NCI-H69 (cell line): ENCODE data around the gene ANP32B.
"Not testable (repeated sequence)": the region's sequence is repeated elsewhere in the genome, so short reads cannot be mapped to it uniquely, and the experiment has no call there.

Experiments used
- DNase-seq: peaks from one replicate; lab custom pipeline; 2025; lab: John Stamatoyannopoulos, UW

Gene ANP32B

DNA sequence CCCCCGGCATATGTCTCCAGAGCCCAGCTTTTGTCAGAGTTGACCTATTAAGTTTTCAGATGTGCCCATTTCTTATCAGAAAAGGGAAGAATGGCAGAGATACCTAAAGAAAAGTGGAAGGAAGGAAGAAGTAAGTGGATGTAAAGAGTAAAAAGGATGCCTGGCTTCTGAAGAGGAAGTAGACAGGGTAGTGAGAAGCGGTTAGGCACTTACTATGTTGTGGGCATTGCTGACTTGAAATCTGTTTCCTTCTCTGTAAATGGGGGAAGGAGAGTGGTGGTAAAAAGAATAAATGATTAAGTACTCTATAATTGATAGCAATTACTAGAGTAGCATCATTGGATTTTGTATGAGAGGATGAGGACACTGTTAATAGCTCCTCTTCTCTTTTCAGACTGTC is 9.9 kb downstream of the ANP32B start:
- no peak for DNase-seq

DNA sequence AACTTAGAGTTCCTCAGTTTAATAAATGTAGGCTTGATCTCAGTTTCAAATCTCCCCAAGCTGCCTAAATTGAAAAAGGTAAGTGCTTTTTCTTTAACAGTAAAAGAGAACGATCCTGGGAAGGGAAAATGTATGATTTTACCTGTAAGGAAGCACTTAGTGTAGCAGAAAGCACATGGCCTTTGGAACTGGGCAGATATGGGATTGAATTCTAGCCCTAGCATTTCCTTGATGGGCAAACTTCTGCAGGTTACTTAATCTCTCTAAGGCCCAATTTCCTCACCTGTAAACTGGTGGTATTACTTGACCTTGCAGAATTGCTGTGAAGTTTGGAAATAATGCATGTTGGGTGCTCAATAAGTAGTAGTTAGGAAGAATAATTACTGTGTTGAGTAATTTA is 11.6 kb downstream of the ANP32B start:
- DNase-seq, result no peak

DNA sequence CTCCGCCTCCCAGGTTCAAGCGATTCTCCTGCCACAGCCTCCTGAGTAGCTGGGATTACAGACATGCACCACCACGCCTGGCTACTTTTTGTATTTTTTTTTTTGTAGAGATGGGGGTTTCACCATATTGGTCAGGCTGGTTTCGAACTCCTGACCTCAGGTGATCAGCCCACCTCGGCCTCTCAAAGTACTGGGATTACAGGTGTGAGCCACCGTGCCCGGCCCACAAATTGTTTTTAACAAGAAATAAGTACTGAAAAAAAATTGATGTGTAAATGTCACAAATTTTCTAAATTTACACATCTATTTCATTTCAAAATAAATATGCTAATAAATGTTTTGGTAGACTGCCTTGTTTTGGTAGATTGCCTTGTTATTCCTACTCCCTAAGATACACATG is 13.5 kb downstream of the ANP32B start:
- DNase-seq, result not testable (repeated sequence)

DNA sequence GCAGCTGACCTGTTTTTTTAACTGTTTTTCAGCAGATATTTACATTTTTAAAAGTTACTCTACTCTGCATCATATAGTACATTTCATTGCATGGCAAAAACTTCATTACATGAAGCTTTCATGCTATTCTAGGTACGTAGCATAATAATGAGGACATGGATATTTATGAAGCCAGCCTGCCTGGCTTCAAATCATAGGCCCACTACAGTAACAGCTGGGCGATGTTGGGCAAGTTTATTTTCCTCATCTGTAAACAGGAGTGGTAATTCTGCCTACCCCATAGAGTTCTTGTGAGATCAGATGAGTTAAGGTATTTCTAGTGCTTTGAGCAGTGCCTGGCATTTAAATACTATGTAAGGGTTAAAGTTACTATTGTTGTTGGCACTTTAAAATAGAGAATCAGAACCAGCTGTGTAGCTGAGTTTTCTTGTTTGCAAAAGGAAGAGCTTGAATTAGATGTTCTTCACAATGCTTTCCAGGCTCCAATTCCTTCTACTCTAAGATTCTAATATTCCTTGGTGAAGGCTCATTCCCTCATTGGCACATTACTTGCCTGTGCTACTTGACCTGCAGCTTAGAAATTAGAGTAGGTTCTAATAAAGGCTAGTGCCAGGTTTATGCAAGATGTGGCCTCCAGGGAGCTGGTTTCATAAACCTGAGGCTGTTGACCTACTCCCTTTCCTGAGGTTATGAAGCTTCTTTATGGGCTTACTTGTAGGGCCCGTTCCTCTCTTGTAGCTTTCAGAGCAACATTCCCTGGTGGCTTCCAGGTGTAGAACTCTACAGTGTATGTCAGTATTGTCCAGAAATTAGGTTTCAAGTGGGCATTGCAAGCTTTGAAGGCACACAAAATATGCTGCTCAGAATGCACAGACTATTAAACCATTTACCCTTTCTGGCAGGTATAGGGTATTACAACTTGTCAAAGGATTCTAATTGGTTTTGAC is 14.5 kb downstream of the ANP32B start:
- no peak for DNase-seq

DNA sequence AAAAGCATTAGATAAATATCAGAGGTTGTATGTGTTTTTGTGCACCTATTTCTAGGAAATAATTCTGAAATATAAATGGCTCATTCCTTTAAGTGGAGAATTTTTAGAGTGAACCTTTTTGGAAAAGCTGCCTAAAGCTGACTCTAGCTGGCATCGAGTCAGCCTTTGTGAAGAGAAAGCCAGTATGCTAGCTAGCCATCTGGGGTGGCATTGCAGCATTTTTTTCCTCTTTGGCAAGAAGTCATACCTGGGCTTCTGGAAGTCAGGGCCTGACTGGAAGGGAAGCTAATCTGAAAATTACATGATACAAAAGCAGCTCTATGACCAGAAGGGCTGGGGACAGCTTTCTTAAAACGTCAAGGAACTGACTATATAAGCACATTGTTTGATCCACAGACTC is 19.7 kb downstream of the ANP32B start:
- no peak for DNase-seq

DNA sequence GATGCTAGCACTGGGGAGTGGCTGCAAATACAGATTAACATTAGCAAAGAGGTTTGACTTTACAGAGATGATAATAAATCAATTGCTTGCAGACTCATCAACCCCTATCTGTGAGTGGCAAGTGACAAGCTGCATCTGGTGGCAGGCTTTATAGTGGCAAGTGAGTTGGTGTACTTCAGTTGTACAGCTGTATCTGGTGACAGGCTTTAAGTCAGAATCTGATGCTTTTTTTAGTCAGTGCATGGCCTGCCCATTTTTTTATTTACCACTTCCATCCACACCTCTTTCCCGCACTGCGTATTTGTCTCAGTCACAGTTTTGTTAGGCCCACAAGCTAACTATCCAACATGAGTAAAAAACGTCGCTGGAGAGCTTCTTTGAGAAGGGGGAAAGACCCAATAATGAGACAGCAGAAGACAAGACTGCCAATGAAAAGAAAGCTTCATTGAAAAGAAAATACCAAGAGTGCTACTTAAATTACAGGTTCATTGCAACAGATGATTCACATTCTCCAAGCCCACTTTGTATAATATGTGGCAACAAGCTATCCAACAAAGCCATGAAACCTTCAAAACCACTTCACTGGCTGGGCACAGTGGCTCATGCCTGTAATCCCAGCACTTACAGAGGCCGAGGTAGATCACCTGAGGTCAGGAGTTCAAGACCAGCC is 23.1 kb downstream of the ANP32B start:
- DNase-seq, result no peak

DNA sequence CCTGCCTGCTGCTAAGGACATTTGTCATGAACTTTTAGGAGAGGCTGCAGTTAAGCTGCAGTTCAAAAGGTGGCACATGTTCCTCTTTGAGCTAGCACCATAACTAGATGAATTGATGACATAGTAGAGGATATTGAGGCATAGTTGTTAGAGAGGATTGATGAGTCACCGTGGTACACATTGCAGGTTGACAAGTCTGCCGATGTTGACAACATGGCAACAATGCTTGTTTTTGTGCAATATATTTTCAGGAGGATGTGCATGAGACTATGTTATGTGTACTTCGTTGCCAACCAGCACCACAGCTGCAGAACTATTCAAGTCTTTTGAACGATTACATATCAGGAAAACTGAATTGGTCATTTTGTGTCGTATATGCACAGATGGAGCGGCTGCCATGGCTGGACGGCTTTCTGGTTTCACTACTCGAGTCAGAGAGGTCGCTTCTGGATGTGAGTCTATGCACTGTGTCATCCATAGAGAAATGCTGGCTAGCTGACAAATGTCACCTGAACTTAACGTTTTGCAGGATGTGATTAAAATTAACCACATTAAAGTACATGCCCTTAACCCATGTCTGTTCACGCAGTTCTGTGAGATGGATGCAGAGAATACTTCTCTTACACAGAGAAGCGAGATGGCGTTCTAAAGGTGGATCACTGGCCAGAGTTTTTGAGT is 24.2 kb downstream of the ANP32B start:
- no peak for DNase-seq

DNA sequence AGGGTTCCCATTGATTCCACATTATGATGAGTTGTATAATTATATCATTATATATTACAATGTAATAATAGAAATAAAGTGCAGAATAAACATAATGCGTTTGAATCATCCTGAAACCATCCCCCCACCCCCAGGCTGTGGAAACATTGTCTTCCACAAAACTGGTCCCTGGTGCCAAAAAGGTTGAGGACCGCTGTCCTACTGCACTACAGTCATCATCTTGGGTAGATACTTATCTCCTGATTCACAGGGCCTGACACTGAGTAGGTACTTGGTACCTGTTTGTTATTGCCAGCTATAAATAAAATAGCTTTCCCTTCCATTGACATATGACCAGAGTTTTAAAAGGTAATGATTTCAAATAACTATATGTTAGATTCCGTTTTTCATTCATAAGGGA is 25.6 kb downstream of the ANP32B start:
- no peak for DNase-seq

DNA sequence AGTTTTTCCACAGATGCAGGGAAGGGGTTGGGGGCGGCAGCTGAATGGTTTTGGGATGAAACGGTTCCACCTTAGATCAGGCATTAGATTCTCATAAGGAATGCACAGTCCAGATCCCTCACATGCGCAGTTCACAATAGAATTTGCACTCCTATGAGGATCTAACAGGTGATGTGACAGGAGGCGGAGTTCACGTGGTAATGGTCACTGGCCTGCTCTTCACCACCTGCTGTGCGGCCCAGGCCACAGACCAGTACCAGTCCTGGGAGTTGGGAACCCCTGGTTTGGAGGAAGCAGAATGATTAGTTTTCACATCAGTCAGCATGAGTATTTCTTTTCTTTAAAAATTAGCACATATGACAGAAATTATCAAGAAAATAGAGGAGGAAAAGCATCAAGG is 26.3 kb downstream of the ANP32B start:
- no peak for DNase-seq

DNA sequence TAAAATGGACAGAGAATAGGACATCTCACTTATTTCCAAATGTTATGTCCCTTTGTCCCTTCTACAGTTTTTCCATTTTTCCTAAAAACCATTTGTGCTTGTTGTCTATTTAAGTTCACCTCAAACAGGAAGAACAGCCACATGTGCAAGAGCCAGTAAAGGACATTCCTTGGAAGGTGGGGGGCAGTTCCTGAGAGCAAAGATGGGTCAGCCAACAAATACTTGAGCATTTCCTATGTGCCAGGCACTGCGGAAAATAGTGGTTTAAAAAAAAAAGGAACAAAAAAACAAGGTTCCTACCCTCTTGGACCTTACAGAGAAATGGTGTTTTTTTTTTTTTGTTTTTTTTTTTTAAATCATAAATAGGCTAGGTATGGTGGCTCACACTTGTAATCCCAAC is 26.8 kb downstream of the ANP32B start:
- DNase-seq, result no peak

DNA sequence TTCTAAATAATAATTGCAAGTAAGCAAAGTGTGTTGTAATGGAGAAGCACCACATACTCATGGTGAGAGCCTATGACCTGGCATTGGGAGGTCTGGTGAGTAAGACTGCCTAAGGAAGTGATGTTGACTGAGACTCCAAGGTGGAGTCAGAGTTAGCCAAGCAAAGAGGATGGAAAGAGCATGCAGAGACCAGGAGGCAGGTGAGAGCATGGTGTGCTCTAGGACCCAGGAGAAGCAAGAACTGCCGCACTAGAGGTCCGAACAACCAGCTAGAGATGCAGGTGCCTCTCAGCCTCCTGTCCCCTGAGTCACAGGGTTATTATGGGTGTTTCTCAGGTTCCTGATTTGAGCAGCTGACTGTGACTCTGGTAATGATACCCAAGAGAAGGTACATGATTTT is 27.3 kb downstream of the ANP32B start:
- peak; percentile 35 for DNase-seq

DNA sequence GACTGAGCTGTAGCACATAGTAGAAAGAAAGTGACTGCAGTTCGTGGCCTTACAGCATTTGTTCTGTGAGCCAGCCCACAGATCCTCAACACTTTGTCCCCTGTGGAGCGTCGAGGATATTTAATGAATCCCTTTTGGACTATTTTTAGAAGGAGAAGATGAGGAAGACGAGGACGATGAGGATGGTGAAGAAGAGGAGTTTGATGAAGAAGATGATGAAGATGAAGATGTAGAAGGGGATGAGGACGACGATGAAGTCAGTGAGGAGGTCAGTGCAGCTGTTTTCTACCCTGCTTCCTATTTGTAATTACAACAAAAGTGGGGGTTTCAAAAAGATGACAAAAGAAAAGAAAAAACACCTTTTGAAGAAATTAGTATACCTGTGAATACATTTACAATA is 28.0 kb downstream of the ANP32B start:
- no peak for DNase-seq

DNA sequence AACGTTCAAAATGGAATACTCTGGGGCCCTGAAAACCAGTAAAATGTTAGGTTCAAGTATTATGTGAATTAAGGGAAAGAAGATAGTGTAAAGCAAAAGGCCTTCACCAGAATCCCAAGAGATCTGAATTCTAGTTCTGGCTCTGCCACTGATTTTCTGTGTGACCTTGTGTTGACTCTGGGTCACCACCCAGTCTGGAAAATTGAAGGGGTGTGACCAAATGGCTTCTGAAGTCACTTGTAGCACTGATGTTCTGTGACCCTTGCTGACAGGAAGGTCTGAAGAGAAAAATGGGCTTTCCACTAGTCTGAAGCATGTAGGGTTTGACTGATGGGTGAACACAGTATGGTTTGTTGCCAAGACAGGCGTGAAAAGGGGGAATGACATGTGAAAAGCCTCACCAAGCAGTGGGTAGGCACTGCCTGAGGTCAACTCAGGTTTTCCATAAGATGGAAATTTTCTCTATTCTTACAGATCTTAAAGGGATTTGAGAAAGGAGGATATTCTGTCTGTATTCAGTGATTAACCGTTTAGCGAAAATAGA is 33.1 kb downstream of the ANP32B start:
- no peak for DNase-seq

DNA sequence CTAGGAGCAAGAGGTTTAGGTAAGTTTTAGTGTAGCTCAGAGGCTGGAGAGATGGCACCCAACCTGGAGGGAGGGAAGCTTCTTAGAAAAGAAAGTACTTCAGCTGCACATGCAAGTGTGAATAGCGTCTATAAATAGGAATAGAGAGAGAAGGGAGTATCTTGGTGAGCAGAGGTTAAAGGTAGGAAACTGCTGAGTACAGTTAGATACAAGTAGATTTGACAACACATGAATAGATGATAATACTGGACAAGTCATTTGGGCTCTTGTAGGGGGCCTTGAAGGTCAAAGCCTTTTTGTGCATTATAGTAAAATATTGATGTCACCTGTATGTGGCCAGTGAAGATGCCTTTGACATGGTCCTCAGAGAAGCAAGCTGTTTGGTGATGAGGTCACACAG is 34.2 kb downstream of the ANP32B start:
- no peak for DNase-seq

DNA sequence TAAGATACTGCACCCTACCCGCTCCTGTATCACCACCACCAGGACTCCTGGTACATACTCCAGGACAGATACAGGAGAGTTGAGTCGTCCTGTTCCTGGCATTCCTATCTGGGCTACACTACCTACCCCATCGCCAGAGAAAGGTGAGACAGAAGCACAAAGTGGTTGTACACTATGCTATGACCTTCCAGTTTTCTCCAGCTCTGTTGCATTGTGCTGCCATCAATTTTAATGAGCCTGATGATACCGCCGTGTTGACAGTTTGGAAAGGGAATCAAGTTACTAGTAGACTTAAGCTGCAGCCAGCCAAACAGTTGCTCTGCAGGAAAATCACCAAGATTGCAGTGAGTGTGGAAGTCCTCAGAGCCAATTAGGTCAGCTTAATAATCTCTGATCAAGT is 35.2 kb downstream of the ANP32B start:
- peak; percentile 18 for DNase-seq

DNA sequence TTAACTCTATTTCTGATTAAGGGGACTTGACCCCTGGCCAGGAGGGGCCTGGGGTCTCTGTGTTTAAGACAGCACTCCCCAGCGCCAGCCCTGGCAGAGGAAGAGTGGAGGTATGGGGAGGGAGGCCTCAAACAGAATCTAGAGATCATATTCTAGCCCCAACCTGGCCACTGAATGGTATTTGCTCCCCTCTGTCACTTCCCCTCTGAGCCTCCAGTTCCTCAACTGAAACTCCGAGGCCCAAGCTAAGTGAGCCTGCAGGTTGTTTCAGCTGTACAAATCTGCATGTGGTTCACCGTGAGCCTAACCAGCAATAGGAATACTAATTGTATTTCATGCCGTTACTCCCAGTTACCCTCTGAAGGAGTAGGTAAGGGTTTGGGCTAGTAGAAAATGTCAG is 36.0 kb downstream of the ANP32B start:
- no peak for DNase-seq

DNA sequence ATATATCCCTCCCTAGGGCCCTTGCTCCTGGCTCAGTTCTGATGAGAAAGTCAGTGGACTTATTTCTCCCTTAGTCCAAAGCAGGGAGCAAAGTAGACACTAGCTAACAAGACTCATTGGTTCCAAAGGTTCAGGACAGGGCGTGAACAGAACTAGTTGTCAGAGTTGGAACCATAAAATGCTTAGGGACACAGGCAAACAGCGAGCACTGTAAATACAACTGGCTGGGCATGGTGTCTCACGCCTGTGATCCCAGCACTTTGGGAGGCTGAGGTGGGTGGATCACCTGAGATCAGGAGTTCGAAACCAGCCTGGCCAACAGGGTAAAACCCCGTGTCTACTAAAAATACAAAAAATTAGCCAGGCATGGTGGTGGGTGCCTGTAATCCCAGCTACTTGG is 36.7 kb downstream of the ANP32B start:
- DNase-seq, result not testable (repeated sequence)

DNA sequence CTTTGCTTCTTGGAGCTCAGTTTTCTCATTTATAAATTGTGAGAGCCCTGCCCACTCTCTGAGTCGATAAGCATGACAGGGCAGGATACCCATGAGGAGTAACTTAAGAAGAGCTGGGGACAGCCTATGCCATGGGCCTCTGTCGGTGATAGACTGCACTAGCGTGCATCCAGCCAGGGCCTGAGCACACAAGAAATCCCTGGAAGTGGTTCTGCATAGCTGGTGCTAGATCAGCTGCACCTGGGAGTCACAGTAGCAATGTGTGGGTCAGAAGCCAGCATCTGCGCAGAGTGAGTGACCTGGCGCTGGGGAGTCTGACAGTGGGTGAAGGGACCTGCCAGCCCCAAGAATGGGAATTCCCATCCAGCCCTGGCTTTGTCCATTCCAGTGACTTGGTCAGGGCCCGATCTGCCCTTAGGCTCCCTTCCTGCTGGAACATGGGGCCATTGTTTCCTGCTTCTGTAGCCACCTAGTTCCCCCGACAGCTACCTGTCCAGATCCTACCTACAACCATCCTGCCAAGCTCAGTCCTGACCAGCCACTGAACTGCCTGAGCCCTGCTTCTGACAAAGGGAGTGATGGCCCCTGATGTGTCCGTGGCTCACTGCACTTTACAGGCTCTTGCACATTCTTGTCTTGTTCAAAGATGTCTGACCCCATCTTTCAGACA is 37.5 kb downstream of the ANP32B start:
- no peak for DNase-seq

DNA sequence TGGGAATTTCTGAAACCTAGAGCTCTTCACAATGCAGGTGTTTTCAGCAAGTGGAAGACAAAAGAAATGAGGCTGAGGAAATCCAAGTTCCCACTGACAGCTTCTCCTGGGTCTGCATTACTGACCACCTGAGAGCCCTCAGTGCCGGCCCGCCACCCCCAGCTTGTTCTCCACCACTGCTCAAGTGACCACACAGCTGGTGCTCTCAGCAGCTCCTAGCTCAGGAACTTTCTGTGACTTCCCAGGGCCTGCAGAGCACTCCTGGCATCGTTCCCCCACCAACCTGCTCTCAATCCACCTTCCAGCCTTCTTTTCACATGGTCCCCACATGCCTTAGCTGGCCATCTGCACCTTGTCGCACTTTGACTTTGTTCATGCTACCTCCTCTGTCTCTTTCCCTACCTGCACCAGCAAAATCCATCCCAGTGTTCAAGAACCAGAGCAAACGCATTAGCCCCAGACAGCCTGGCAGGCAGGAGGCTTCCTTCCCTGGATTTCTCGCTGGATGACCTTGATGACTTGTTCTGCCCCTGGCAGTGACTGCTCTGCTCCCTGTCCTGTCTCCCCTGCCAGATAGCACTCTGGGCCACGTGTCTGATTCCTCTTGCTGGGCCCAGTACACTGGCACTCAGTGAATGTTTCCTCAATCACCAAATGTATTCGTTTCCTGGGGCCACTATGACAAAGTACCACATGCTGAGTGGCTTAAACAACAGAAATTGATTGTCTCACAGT is 38.3 kb downstream of the ANP32B start:
- DNase-seq, result no peak

DNA sequence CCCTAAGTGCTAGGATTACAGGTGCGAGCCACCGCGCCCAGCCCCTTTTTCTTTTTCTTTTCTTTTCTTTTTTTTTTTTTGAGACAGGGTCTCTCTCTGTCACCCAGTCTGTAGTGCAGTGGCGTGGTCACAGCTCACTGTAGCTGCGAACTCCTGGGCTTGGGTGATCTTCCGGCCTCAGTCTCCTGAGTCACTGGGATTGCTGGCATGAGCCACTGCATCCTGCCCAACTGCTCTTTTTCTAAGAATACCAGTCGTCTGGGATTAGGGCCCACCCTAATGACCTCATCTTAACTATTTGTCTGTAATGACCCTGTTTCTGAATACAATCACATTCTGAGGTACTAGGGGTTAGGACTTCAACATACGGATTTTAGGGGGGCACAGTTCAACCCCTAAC is 39.3 kb downstream of the ANP32B start:
- no peak for DNase-seq

DNA sequence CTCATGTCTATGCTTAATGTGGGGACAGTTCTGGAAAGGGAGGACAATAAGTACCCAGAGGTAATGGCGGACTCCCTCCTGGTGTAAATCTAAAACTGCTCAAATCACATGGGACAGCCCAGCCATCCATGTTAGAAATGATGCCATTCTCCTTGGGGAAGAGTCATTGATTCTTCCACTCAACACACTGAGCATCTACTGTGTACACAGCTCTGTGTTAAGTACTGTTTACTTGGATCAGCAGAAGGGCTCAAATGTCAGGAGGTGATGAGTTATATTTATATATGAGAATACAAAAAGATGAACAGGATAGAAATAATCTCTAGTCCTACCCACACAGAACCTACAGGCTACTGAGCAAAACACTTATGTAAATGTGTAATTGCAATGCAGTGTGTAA is 41.6 kb downstream of the ANP32B start:
- no peak for DNase-seq
